Activated CD8-positive, alpha-beta memory T cell treated with anti-CD3 and anti-CD28 coated beads, Interleukin-2, amount 10 ng/mL, durations not matched to agents 7 days and 5 days (primary cell): ENCODE data around the gene SNX22. TPM values are rescaled to one million over a fixed set of nuclear protein-coding genes. Genes with fewer than 3 reads are reported as not detected.

Experiments used
- ATAC-seq: fragments of 150-1000 bp; cut with Tn5 transposase; one replicate; pipeline ENCODE4 v1.10.0; 2021; ENCODE audit warnings: moderate library complexity
- CTCF ChIA-PET: fragments of 350-600 bp; sonication (Branson Sonifier 250); formaldehyde crosslinking; loops from one replicate; lab custom pipeline; 2021; ENCODE audit warnings: antibody characterized with exemption; lab: Charles Lee
- DNase-seq: peaks from one replicate; pipeline ENCODE4 v3.0.0-alpha.2; 2020
- H3K27ac Mint-ChIP-seq: one replicate; pipeline ENCODE4 v1.8.0; 2021; ENCODE audit warnings: mild to moderate bottlenecking, mixed read lengths
- H3K27me3 Mint-ChIP-seq: one replicate; pipeline ENCODE4 v1.8.0; 2021; ENCODE audit warnings: mixed read lengths
- H3K36me3 Mint-ChIP-seq: one replicate; pipeline ENCODE4 v1.8.0; 2021; ENCODE audit warnings: mild to moderate bottlenecking, mixed read lengths
- H3K4me1 Mint-ChIP-seq: one replicate; pipeline ENCODE4 v1.8.0; 2021; ENCODE audit warnings: mixed read lengths
- H3K4me3 Mint-ChIP-seq: one replicate; pipeline ENCODE4 v1.8.0; 2021; ENCODE audit warnings: mild to moderate bottlenecking, moderate library complexity, mixed read lengths
- H3K9me3 Mint-ChIP-seq: one replicate; pipeline ENCODE4 v1.8.0; 2022; ENCODE audit warnings: low read depth, mixed read lengths
- total RNA-seq, 2 experiments: library from RNA; stranded (reverse); gene quantifications; one replicate each; pipeline ENCODE4 v1.2.3, GENCODE V29; 2021

Gene SNX22
- total RNA-seq, 2 experiments from 2014 or later, result 0.21 to 0.35 TPM

GRCh38 chr15:64163659-64164362 is 12.3 kb downstream of the SNX22 start:
- DNase-seq, result peak; percentile 59
- peak overlapping the region; percentile 96 for H3K27ac Mint-ChIP-seq
- peak; percentile 6 for ATAC-seq
- H3K27me3 Mint-ChIP-seq, result no peaks in the 10 kb centered on the region
- H3K4me1 Mint-ChIP-seq, result peaks cover 45% of the 10 kb centered on the region
- CTCF ChIA-PET, result interaction anchor here (0.7 to 4.0 kb wide), 7 partner anchors 11 to 672 kb away, joined by 3 to 29 read pairs (median 3); partner anchors contain the start of gene CIAO2A
- H3K36me3 Mint-ChIP-seq, result peaks cover 24% of the 10 kb centered on the region
- H3K9me3 Mint-ChIP-seq, result no peaks in the 10 kb centered on the region
- peak overlapping the region; percentile 78 for H3K4me3 Mint-ChIP-seq

GRCh38 chr15:64164436-64164835 is 12.9 kb downstream of the SNX22 start:
- H3K9me3 Mint-ChIP-seq, result no peaks in the 10 kb centered on the region
- peaks cover 41% of the 10 kb centered on the region for H3K4me1 Mint-ChIP-seq
- CTCF ChIA-PET, result interaction anchor here (1.1 to 4.0 kb wide), 4 partner anchors 11 to 46 kb away, joined by 3 to 29 read pairs (median 4); no protein-coding TSS in a partner anchor

GRCh38 chr15:64166102-64166890 is 14.8 kb downstream of the SNX22 start:
- DNase-seq, result no peak
- Mint-ChIP-seq H3K9me3 (no peaks in the 10 kb centered on the region), H3K4me3 (no peak overlapping the region), H3K27me3 (no peaks in the 10 kb centered on the region), H3K36me3 (peaks cover 21% of the 10 kb centered on the region), H3K4me1 (peaks cover 32% of the 10 kb centered on the region), H3K27ac (no peak overlapping the region)
- ATAC-seq, result no peak
- CTCF ChIA-PET, result interaction anchor here (1.1 kb wide), 1 partner anchor 15 kb away, joined by 3 read pairs; no protein-coding TSS in a partner anchor

More at GRCh38 chr15:64164436-64164835, 12.9 kb downstream of the SNX22 start:
- no peak for DNase-seq
- Mint-ChIP-seq H3K27me3 (no peaks in the 10 kb centered on the region), H3K27ac (peak overlapping the region; percentile 96), H3K36me3 (peaks cover 21% of the 10 kb centered on the region), H3K4me3 (peak overlapping the region; percentile 78)
- ATAC-seq, result no peak

GRCh38 chr15:64180235-64180824 is 28.8 kb downstream of the SNX22 start:
- Mint-ChIP-seq H3K27ac (no peak overlapping the region), H3K4me1 (no peaks in the 10 kb centered on the region), H3K27me3 (no peaks in the 10 kb centered on the region), H3K36me3 (peaks cover 15% of the 10 kb centered on the region), H3K9me3 (no peaks in the 10 kb centered on the region), H3K4me3 (no peak overlapping the region)
- CTCF ChIA-PET, result interaction anchor here (1.1 kb wide), 1 partner anchor 12 kb away, joined by 4 read pairs; no protein-coding TSS in a partner anchor
- no peak for DNase-seq
- no peak for ATAC-seq

- no peak for ATAC-seq
- CTCF ChIA-PET, result no interaction called here
- Mint-ChIP-seq H3K36me3 (peaks cover 21% of the 10 kb centered on the region), H3K27me3 (no peaks in the 10 kb centered on the region), H3K4me3 (no peak overlapping the region), H3K27ac (no peak overlapping the region), H3K9me3 (no peaks in the 10 kb centered on the region), H3K4me1 (peaks cover 8% of the 10 kb centered on the region)
- DNase-seq, result no peak
These were observed 31.4 kb downstream of the SNX22 start for GRCh38 chr15:64182859-64183370.

- H3K4me3 Mint-ChIP-seq, result no peak overlapping the region
- peaks cover 23% of the 10 kb centered on the region for H3K4me1 Mint-ChIP-seq
- H3K27me3 Mint-ChIP-seq, result no peaks in the 10 kb centered on the region
- DNase-seq (no peak), ATAC-seq (no peak)
- CTCF ChIA-PET, result interaction anchor here (0.7 to 1.7 kb wide), 2 partner anchors 32 to 134 kb away, joined by 4 read pairs; no protein-coding TSS in a partner anchor
- H3K9me3 Mint-ChIP-seq, result peaks cover 2% of the 10 kb centered on the region
- no peak overlapping the region for H3K27ac Mint-ChIP-seq
- peaks cover 34% of the 10 kb centered on the region for H3K36me3 Mint-ChIP-seq
These were observed 33.8 kb downstream of the SNX22 start for GRCh38 chr15:64185146-64185911.

GRCh38 chr15:64187396-64188191 is 36.1 kb downstream of the SNX22 start:
- Mint-ChIP-seq H3K4me1 (peaks cover 23% of the 10 kb centered on the region), H3K27ac (peak overlapping the region; percentile 88), H3K9me3 (peaks cover 2% of the 10 kb centered on the region), H3K4me3 (peak overlapping the region; percentile 75), H3K36me3 (peaks cover 27% of the 10 kb centered on the region), H3K27me3 (no peaks in the 10 kb centered on the region)
- CTCF ChIA-PET, result interaction anchor here (1.1 to 1.2 kb wide), 3 partner anchors 24 to 200 kb away, joined by 3 read pairs; partner anchors contain the start of gene TRIP4
- DNase-seq (no peak), ATAC-seq (peak; percentile 25)

- CTCF ChIA-PET, result interaction anchor here (0.7 to 3.1 kb wide), 4 partner anchors 10 to 440 kb away, joined by 3 to 7 read pairs (median 6); no protein-coding TSS in a partner anchor
These were observed 40.7 kb downstream of the SNX22 start for GRCh38 chr15:64191971-64192830.

GRCh38 chr15:64193971-64194370 is 42.4 kb downstream of the SNX22 start:
- DNase-seq (no peak), ATAC-seq (no peak)
- Mint-ChIP-seq H3K27me3 (no peaks in the 10 kb centered on the region), H3K4me1 (peaks cover 5% of the 10 kb centered on the region), H3K36me3 (peaks cover 16% of the 10 kb centered on the region), H3K4me3 (no peak overlapping the region), H3K9me3 (peaks cover 2% of the 10 kb centered on the region), H3K27ac (no peak overlapping the region)
- CTCF ChIA-PET, result interaction anchor here (0.9 to 3.1 kb wide), 2 partner anchors 8 to 194 kb away, joined by 3 to 7 read pairs; partner anchors contain the start of gene TRIP4

More at GRCh38 chr15:64191971-64192830, 40.7 kb downstream of the SNX22 start:
- no peaks in the 10 kb centered on the region for H3K27me3 Mint-ChIP-seq
- peaks cover 2% of the 10 kb centered on the region for H3K9me3 Mint-ChIP-seq
- H3K27ac Mint-ChIP-seq, result no peak overlapping the region
- ATAC-seq (no peak), DNase-seq (no peak)
- peaks cover 21% of the 10 kb centered on the region for H3K4me1 Mint-ChIP-seq
- H3K36me3 Mint-ChIP-seq, result peaks cover 26% of the 10 kb centered on the region
- no peak overlapping the region for H3K4me3 Mint-ChIP-seq

GRCh38 chr15:64197425-64197824 is 45.9 kb downstream of the SNX22 start:
- ATAC-seq (no peak), DNase-seq (no peak)
- Mint-ChIP-seq H3K27me3 (no peaks in the 10 kb centered on the region), H3K9me3 (no peaks in the 10 kb centered on the region), H3K27ac (no peak overlapping the region), H3K36me3 (peaks cover 15% of the 10 kb centered on the region), H3K4me1 (no peaks in the 10 kb centered on the region), H3K4me3 (no peak overlapping the region)
- CTCF ChIA-PET, result interaction anchor here (0.7 kb wide), 1 partner anchor 513 kb away, joined by 3 read pairs; no protein-coding TSS in a partner anchor

- no peak for DNase-seq
- Mint-ChIP-seq H3K27me3 (no peaks in the 10 kb centered on the region), H3K36me3 (peaks cover 16% of the 10 kb centered on the region), H3K4me1 (peaks cover 3% of the 10 kb centered on the region), H3K4me3 (no peak overlapping the region), H3K9me3 (no peaks in the 10 kb centered on the region), H3K27ac (no peak overlapping the region)
- CTCF ChIA-PET, result interaction anchor here (1.0 to 1.1 kb wide), 2 partner anchors 35 to 182 kb away, joined by 3 read pairs; no protein-coding TSS in a partner anchor
- ATAC-seq, result no peak
These were observed 53.7 kb downstream of the SNX22 start for GRCh38 chr15:64205202-64205601.
